ENCODE data around the gene PPP3CA.

The PPP3CA gene

GRCh38 chr4:101169044-101170014, 178.0 kb downstream of the PPP3CA start:
- peak; percentile 59 for DNase-seq

- no peak for DNase-seq
Observed at GRCh38 chr4:101163936-101164335, 183.4 kb downstream of the PPP3CA start.

- no peak for DNase-seq
Observed at GRCh38 chr4:101162990-101163380, 184.3 kb downstream of the PPP3CA start.

- no peak for DNase-seq
Observed at GRCh38 chr4:101160792-101161592, 186.3 kb downstream of the PPP3CA start.

DNA sequence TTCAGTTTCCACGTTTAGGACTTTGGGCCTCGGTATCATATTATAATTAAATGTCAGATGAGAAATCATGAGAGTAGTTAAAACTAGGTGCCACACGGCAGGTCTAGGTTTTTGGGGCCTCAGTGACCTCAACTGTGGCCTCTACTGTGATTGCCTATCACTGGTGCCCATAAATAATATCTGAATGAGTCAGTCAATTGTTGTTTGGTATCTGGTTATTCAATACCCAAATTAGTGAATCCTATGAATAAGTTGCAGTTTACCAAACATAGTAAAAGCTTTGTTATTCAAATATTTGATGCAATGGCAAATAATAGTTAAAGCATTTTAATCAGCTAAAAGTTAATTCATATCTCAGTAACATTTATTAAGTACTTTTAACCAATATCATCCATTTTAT, 188.8 kb downstream of the PPP3CA start:
- DNase-seq, result no peak

- DNase-seq, result no peak
Observed at GRCh38 chr4:101158134-101158482, 189.2 kb downstream of the PPP3CA start.

GRCh38 chr4:101157415-101158133, 189.8 kb downstream of the PPP3CA start:
- no peak for DNase-seq

DNA sequence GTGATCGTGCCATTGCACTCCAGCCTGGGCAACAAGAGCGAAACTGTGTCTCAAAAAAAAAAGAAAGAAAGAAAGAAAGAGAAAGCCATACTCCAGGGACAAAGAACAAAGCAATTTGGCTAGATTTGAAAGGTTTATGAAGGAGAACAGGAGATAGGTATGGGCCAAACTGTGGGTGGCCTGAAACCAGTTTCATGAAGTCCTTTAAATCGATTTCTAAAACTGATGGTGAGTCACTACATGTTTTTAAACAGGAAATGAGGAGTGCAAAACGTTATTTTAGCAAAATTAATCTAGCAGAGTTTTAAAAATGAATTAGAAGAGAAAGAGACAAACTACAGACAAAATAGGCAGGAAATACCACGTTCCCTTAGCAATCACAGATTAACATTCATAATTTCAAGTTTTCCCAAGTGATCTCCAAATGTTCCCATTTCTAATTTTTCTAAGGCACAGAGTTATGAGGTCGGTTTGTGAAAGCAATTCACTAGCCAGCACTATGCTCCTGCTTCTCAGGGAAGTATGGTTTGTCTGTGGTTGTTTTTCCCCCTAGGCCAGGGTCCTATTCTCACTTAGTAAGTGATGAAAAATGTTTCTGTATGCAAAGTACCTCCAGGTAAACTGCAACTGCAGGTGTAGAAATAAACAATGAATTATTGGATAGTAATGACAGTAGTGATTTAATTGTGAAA, 190.6 kb downstream of the PPP3CA start:
- DNase-seq, result no peak

GRCh38 chr4:101155945-101156344, 191.4 kb downstream of the PPP3CA start:
- DNase-seq, result no peak

DNA sequence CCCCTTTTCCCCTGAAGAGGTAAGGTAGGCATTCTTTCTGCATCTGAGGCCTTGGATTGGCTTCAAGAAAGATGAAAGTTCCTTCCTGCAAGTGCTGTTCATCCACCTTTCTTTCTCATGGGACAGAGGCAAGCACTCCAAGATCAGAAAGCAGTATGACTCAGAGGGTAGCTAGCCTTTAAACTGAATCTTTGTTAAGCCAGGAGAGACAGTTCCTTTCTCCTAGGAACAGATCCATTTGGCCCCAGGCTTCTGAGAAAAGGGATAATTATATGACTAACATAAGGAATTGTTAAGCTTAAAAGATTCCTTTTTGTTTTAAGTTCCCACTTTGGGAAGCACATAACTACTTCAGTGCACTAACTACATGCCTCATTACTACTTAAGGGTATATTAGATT, 192.0 kb downstream of the PPP3CA start:
- no peak for DNase-seq

- no peak for DNase-seq
Observed at GRCh38 chr4:101153653-101154052, 193.7 kb downstream of the PPP3CA start.

GRCh38 chr4:101152521-101152920, 194.8 kb downstream of the PPP3CA start:
- no peak for DNase-seq

DNA sequence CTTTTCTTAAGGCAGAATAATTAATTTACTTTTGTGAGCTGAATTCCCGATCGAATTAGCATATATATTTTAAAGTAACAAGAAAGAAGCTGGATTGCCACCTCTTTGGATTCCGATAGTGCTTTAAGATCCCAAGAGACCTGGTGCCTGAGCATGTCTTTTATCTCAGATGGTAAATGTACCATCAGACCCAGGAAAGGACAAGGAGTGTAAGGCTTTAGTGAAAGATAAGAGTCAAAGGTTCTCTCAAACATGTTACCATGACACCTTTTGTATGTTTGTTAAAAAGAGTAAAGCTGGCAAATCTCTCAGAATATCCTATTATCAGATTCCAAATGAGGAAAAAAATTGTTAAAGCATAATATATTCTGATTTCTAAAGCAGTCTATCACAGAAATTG, 198.8 kb downstream of the PPP3CA start:
- no peak for DNase-seq

DNA sequence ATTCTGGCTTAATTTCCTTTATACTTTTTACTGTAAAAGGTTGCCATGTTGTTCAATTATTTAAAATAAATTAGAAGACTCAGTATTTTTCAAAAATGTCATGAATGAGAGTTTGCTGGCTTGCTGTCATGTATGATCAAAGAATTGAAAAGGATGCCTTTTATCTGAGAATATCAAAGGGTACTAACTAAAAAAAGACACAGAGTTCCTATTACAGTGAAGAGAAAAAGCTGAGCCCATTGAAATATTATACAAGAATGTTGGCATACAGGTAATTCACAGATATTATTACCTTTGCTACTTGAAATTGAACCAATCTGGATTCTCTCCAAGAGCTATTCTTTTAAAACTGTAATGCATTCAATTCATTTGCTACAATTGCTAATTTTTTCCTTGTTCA, 200.0 kb downstream of the PPP3CA start:
- DNase-seq, result no peak

- no peak for DNase-seq
Observed at GRCh38 chr4:101145021-101145420, 202.3 kb downstream of the PPP3CA start.

- DNase-seq, result no peak
Observed at GRCh38 chr4:101142259-101142658, 205.1 kb downstream of the PPP3CA start.

DNA sequence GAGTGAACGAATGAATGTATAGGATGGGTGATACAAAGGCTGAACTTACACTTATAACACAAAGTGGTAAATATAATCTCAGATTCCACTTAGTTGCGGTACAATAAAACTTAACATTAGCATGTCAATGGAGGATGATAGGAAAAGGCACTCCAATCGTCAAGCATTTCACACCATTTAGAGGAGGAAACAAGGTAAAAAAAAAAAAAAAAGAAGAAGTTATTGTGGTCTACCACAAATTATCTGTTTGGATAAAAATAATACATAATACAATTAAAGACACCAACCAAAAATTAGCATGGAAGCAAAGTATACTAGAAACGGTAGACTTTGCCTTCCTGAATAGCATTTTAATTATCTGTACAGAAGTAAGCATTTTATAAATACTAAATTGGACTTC, 205.5 kb downstream of the PPP3CA start:
- no peak for DNase-seq

DNA sequence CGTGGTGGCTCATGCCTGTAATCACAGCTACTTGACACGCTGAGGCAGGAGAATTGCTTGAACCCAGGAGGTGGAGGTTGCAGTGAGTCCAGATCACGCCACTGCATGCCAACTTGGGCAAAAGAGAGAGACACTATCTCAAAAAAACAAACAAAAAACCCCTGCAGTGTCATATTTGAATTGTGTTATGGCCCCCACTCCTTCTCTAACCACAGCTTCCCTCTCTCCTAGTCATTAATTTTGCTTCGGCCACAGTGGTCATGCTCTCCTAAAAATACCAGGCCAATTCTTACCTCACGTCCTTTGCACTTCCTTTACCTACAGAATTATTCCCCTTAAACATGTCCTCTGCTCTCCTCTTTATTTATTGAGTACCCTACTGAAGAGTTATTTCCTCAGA, 206.1 kb downstream of the PPP3CA start:
- DNase-seq, result no peak

- DNase-seq, result no peak
Observed at GRCh38 chr4:101140228-101140627, 207.1 kb downstream of the PPP3CA start.

DNA sequence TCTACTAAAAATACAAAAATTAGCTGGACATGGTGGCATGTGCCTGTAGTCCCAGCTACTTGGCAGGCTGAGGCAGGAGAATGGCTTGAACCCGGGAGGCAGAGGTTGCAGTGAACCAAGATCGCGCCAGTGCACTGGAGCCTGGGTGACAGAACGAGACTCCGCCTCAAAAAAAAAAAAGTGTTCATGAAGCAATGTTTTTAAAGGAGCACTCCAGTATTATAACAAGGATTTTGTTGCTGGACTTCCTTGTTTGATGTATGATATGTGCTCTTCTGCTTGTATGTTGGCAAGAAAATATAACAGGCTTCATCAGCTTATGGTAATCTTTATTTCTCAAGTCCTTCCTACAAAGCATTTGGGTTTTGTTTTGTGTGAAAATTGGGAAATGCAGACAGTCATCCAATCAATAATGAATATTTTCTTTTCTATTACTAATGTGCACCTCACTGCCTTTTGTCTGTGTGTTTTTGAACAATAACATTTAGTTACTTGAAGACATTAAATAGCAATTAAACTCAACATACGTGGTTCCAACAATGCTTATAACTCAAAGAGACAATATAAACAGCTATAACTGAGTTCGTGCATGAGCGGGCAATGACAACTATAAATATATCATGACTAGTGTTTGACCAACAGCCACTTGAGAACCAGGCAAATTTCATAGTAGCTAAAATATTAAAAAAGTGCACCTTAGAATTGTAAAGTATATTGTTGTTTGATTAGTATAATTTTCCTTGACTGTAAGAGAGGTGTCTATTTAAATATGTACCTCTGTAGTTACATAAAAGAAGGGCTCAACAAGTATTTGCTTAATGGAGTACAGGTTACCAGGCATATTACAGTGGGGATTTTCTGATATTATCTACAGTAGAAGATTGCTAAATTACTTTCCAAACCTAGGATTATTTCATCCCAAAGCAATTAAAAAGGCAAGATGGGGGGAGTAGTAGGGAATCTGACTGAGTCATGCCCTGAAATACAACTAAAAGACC, 210.7 kb downstream of the PPP3CA start:
- DNase-seq, result no peak

- DNase-seq, result no peak
Observed at GRCh38 chr4:101135371-101136010, 211.8 kb downstream of the PPP3CA start.

Data from CD4-positive, alpha-beta T cell treated with Interleukin-17A for 4 hours (primary cell).